ENCODE measurements around the gene ADAMTS8. TPM values are rescaled to one million over a fixed set of nuclear protein-coding genes. Genes with fewer than 3 reads are reported as not detected.

ADAMTS8 gene
- total and polyA plus RNA-seq, 9 of the 15 experiments (the other 6 are each of a cell fraction or from before 2014, with no cell fraction given), result not detected

DNA sequence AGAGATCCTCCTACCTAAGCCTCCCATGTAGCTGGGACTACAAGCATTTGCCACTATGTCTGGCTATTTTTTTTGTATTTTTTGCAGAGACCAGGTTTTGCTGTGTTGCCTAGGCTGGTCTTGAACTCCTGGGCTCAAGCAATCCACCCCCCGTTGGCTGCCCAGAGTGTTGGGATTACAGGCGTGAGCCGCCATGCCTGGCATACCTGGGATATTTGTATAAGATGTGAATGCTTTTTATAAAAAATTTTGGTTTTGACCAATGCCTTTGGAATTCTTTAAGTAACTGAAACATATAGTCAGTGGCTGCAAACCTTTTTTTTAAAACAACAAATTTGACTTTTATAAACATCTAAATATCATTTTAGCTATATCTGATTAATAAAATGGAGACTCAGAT, 42.4 kb downstream of the ADAMTS8 start:
- TF ChIP-seq MCM5 (IDR thresholded peaks at IDR 0.05; ENCODE audit: low read depth) (no peak), ZNF445 (CRISPR knock-in tag; IDR thresholded peaks at IDR 0.05; ENCODE audit: low read depth) (no peak), TFAM (CRISPR knock-in tag; conservative IDR thresholded peaks at IDR 0.05) (no peak), PURB (CRISPR knock-in tag; IDR thresholded peaks at IDR 0.05; ENCODE audit: low read depth) (no peak), SAFB (IDR thresholded peaks at IDR 0.05; ENCODE audit: borderline replicate concordance, low read depth, low read length) (no peak)
- TF ChIP-seq, protein P1, sequence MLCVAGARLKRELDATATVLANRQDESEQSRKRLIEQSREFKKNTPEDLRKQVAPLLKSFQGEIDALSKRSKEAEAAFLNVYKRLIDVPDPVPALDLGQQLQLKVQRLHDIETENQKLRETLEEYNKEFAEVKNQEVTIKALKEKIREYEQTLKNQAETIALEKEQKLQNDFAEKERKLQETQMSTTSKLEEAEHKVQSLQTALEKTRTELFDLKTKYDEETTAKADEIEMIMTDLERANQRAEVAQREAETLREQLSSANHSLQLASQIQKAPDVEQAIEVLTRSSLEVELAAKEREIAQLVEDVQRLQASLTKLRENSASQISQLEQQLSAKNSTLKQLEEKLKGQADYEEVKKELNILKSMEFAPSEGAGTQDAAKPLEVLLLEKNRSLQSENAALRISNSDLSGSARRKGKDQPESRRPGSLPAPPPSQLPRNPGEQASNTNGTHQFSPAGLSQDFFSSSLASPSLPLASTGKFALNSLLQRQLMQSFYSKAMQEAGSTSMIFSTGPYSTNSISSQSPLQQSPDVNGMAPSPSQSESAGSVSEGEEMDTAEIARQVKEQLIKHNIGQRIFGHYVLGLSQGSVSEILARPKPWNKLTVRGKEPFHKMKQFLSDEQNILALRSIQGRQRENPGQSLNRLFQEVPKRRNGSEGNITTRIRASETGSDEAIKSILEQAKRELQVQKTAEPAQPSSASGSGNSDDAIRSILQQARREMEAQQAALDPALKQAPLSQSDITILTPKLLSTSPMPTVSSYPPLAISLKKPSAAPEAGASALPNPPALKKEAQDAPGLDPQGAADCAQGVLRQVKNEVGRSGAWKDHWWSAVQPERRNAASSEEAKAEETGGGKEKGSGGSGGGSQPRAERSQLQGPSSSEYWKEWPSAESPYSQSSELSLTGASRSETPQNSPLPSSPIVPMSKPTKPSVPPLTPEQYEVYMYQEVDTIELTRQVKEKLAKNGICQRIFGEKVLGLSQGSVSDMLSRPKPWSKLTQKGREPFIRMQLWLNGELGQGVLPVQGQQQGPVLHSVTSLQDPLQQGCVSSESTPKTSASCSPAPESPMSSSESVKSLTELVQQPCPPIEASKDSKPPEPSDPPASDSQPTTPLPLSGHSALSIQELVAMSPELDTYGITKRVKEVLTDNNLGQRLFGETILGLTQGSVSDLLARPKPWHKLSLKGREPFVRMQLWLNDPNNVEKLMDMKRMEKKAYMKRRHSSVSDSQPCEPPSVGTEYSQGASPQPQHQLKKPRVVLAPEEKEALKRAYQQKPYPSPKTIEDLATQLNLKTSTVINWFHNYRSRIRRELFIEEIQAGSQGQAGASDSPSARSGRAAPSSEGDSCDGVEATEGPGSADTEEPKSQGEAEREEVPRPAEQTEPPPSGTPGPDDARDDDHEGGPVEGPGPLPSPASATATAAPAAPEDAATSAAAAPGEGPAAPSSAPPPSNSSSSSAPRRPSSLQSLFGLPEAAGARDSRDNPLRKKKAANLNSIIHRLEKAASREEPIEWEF (CRISPR knock-in tag; IDR thresholded peaks at IDR 0.05), result no peak
- TF ChIP-seq, protein P2, sequence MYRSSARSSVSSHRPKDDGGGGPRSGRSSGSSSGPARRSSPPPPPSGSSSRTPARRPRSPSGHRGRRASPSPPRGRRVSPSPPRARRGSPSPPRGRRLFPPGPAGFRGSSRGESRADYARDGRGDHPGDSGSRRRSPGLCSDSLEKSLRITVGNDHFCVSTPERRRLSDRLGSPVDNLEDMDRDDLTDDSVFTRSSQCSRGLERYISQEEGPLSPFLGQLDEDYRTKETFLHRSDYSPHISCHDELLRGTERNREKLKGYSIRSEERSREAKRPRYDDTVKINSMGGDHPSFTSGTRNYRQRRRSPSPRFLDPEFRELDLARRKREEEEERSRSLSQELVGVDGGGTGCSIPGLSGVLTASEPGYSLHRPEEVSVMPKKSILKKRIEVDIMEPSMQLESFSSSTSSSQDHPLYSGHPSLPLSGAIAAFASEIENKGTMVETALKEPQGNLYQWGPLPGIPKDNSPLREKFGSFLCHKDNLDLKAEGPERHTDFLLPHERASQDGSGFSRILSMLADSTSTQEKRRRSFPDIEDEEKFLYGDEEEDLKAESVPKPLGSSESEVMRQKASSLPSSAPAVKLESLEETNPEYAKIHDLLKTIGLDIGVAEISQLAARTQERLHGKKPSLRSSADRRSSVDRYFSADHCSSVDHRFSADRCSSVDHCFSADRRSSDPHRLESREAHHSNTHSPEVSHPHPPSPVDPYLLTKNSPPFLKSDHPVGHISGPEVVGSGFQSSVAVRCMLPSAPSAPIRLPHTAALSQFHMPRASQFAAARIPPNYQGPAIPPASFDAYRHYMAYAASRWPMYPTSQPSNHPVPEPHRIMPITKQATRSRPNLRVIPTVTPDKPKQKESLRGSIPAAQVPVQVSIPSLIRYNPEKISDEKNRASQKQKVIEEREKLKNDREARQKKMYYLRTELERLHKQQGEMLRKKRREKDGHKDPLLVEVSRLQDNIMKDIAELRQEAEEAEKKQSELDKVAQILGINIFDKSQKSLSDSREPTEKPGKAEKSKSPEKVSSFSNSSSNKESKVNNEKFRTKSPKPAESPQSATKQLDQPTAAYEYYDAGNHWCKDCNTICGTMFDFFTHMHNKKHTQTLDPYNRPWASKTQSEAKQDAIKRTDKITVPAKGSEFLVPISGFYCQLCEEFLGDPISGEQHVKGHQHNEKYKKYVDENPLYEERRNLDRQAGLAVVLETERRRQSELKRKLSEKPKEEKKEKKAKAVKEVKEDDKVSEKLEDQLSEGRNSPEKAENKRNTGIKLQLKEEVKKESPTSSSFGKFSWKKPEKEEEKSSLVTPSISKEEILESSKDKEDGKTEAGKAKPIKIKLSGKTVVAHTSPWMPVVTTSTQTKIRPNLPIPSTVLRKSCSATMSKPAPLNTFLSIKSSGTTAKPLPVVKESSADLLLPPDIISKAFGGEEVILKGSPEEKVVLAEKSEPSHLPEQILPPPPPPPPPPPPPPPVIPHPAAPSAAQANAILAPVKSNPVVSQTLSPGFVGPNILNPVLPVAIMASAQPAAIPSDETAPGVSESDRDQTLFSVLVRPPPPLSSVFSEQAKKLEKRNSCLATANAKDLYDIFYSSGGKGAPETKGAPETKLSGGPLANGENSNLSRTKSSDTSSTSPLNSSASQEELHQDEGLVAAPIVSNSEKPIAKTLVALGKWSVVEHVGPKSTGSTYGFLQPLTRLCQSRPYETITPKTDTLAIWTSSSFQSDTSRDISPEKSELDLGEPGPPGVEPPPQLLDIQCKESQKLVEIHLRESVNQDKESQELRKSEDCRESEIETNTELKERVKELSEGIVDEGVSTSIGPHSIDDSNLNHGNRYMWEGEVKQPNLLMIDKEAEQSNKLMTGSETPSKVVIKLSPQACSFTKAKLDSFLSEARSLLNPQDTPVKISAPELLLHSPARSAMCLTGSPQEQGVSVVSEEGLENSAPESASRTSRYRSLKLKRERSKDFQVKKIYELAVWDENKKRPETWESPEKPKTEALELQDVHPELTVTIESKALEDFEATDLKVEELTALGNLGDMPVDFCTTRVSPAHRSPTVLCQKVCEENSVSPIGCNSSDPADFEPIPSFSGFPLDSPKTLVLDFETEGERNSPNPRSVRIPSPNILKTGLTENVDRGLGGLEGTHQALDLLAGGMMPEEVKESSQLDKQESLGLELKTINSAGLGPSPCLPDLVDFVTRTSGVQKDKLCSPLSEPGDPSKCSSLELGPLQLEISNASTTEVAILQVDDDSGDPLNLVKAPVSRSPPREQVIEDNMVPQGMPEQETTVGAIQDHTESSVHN (IDR thresholded peaks at IDR 0.05; ENCODE audit: borderline replicate concordance in 1 of 2, low read depth in 1 of 2), result no peak
- Histone ChIP-seq H3K4me1 (replicated peaks in 1 of 2; ENCODE audit: control insufficient read depth in 2 of 2, insufficient read depth in 2 of 2, low read length in 2 of 2) (no peaks in the 10 kb centered on the region), H2AFZ (ENCODE audit: low read depth, low read length) (no peak overlapping the region), H3K27me3 (ENCODE audit: control insufficient read depth in 2 of 2, insufficient read depth in 2 of 2, low read length in 2 of 2) (peaks cover 17 to 46% of the 10 kb centered on the region in 2 experiments), H3K4me3 (no peak overlapping the region), H3K36me3 (ENCODE audit: control insufficient read depth, insufficient read depth, low read length) (no peaks in the 10 kb centered on the region), H3K9me1 (ENCODE audit: control insufficient read depth, insufficient read depth, low read length) (no peaks in the 10 kb centered on the region), H3K79me2 (ENCODE audit: control insufficient read depth, insufficient read depth, low read length) (no peaks in the 10 kb centered on the region), H4K20me1 (replicated peaks; ENCODE audit: control insufficient read depth, insufficient read depth, low read length) (no peaks in the 10 kb centered on the region), H3K9ac (ENCODE audit: insufficient read depth in 1 of 2, low read depth in 2 of 2, low read length in 2 of 2) (no peak overlapping the region), H3K27ac (ENCODE audit: extremely low read depth, low read depth, low read length) (no peak overlapping the region), H3K4me2 (ENCODE audit: insufficient read depth, low read length) (no peak overlapping the region), H3K9me3 (replicated peaks; ENCODE audit: control insufficient read depth, insufficient read depth, low read depth, low read length) (no peaks in the 10 kb centered on the region)
- WGBS (ENCODE audit: insufficient coverage, low coverage, missing lambda C conversion rate), result 0% methylated on average over 3 of the region's 3 CpGs
- ChIA-PET POLR2A (no interaction called here), CTCF (ENCODE audit: low intra/inter-chr PET ratio) (interaction anchor here (0.8 kb wide), 1 partner anchor 14 kb away, joined by 3 read pairs; no protein-coding TSS in a partner anchor)
- intact Hi-C loops (cut with micrococcal nuclease), result no loop called here
- ATAC-seq (no peak), FAIRE-seq (no peak), DNase-seq (ENCODE audit: extremely low read depth in 1 of 4, low spot score in 3 of 4) (no peak)
- in situ Hi-C loops (cut with MboI), result no loop called here
- no TSS peak for BruUV-seq (replicated peaks)
